AG04450 (cell line): ENCODE measurements around the gene PRKCH. TPM values are rescaled to one million over a fixed set of nuclear protein-coding genes. Genes with fewer than 3 reads are reported as not detected.

Experiments
- CTCF ChIA-PET: fragments of 300-600, 350-600 bp; formaldehyde crosslinking; extraction: SDS; loops from one replicate; lab custom pipeline; 2022; ENCODE audit warnings: antibody characterized with exemption, inconsistent platforms; lab: Charles Lee
- POLR2A ChIA-PET: fragments of 350-600 bp; formaldehyde crosslinking; extraction: SDS; loops from one replicate; lab custom pipeline; 2021; ENCODE audit warnings: antibody characterized with exemption, inconsistent platforms; lab: Yijun Ruan, JAX
- DNase-seq: peaks from one replicate; pipeline ENCODE4 v3.0.0-alpha.2; 2011; ENCODE audit warnings: low read depth, low spot score
- H3K27ac ChIP-seq: one replicate; pipeline ENCODE4 v1.5.1; 2012; ENCODE audit warnings: low read depth, low read length, control low read depth
- H3K27me3 ChIP-seq: one replicate; pipeline ENCODE4 v1.6.0; 2012; ENCODE audit warnings: low read length; ENCODE audit not compliant: control insufficient read depth, insufficient read depth
- H3K4me3 ChIP-seq: 2 replicates; pipeline ENCODE4 v1.5.1; 2011; ENCODE audit warnings: mild to moderate bottlenecking, low read depth, low read length, control low read depth
- H3K9me3 ChIP-seq: 2 replicates; pipeline ENCODE4 v1.5.1; 2012; ENCODE audit warnings: low read length; ENCODE audit not compliant: control insufficient read depth, insufficient read depth
- CTCF ChIP-seq: IDR thresholded peaks from 2 replicates; pipeline ENCODE4 v1.5.1; 2011; ENCODE audit warnings: low read depth, low read length, control low read depth, inconsistent platforms
- polyA plus RNA-seq: library from polyadenylated mRNA; depleted of rRNA; stranded (reverse); fragments of >200 nt; gene quantifications from 2 replicates; pipeline ENCODE4 v1.2.3, GENCODE V29; 2011

The PRKCH gene
- polyA plus RNA-seq, 1 experiment, result 1.6 TPM

- CTCF ChIA-PET, result no interaction called here
- DNase-seq, result no peak
- no peak for TF ChIP-seq CTCF
- Histone ChIP-seq H3K9me3 (no peaks in the 10 kb centered on the region), H3K27ac (no peak overlapping the region), H3K27me3 (peaks cover 12% of the 10 kb centered on the region), H3K4me3 (no peak overlapping the region)
- POLR2A ChIA-PET, result no interaction called here
Measured at GRCh38 chr14:61365667-61366212, 44.4 kb downstream of the PRKCH start.

- TF ChIP-seq CTCF, result no peak
- Histone ChIP-seq H3K4me3 (no peak overlapping the region), H3K27me3 (peaks cover 7% of the 10 kb centered on the region), H3K27ac (no peak overlapping the region), H3K9me3 (no peaks in the 10 kb centered on the region)
- no peak for DNase-seq
- ChIA-PET CTCF (no interaction called here), POLR2A (no interaction called here)
Measured at GRCh38 chr14:61368114-61368710, 46.8 kb downstream of the PRKCH start.

GRCh38 chr14:61368781-61369453, 47.5 kb downstream of the PRKCH start:
- TF ChIP-seq CTCF, result no peak
- Histone ChIP-seq H3K27me3 (peaks cover 7% of the 10 kb centered on the region), H3K27ac (no peak overlapping the region), H3K9me3 (no peaks in the 10 kb centered on the region), H3K4me3 (no peak overlapping the region)
- CTCF ChIA-PET, result no interaction called here
- DNase-seq, result no peak
- POLR2A ChIA-PET, result no interaction called here

DNA sequence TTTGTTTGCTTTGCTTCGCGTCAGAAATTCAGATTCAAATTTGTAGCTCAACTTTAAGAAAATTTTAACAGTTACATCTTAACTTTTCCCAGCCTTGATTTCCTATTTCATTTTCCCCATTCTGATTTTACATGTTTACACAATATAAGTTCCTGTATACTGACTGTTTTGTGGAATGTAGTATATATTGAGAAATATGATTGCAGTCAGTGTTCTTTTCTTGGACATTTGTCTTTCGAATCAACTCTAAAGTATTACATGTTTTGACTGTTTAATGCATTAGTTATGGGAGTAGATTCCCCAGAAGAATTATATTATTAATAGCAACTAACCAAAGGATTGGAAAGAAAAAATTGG, 48.1 kb downstream of the PRKCH start:
- H3K4me3 ChIP-seq, result no peak overlapping the region
- no peak overlapping the region for H3K27ac ChIP-seq
- peaks cover 7% of the 10 kb centered on the region for H3K27me3 ChIP-seq
- TF ChIP-seq CTCF, result no peak
- H3K9me3 ChIP-seq, result peaks cover 5% of the 10 kb centered on the region; the same call in 1 of the 2 replicates
- CTCF ChIA-PET, result no interaction called here
- POLR2A ChIA-PET, result no interaction called here
- no peak for DNase-seq

- peaks cover 8% of the 10 kb centered on the region; the same call in 1 of the 2 replicates for H3K9me3 ChIP-seq
- no peak for DNase-seq
- no peak for TF ChIP-seq CTCF
- H3K4me3 ChIP-seq, result no peak overlapping the region
- no peak overlapping the region for H3K27ac ChIP-seq
- ChIA-PET CTCF (no interaction called here), POLR2A (no interaction called here)
- H3K27me3 ChIP-seq, result peaks cover 2% of the 10 kb centered on the region
Measured at GRCh38 chr14:61372379-61372778, 51.0 kb downstream of the PRKCH start.
